HepG2 (cell line): ENCODE results near the gene ITGB5. TPM values are rescaled to one million over a fixed set of nuclear protein-coding genes. Genes with fewer than 3 reads are reported as not detected.

Experiments used
- ATAC-seq: fragments of 200-7000 bp; cut with Tn5 transposase; 3 replicates; pipeline ENCODE4 v1.9.1; 2020; ENCODE audit warnings: mild to moderate bottlenecking, moderate library complexity
- BruUV-seq: library from RNA; stranded (reverse); fragments of 400-500 nt; replicated peaks from 2 replicates; lab custom pipeline; 2021; lab: Mats Ljungman, UMichigan
- CTCF ChIA-PET: fragments of 300-600 bp; formaldehyde crosslinking; extraction: SDS; loops from one replicate; lab custom pipeline; 2021; ENCODE audit warnings: low total read pairs, inconsistent platforms, low intra/inter-chr PET ratio; lab: Yijun Ruan, JAX
- POLR2A ChIA-PET: fragments of 350-600 bp; sonication (Branson Sonifier 250); formaldehyde crosslinking; loops from one replicate; lab custom pipeline; 2020; ENCODE audit warnings: antibody characterized with exemption, inconsistent platforms; lab: Yijun Ruan, JAX
- DNase-seq: peaks from one replicate; pipeline ENCODE4 v3.0.0-alpha.2; 2015; ENCODE audit warnings: low spot score
- FAIRE-seq: peaks from 3 replicates; lab custom pipeline; 2011; peaks lifted over from hg19 to GRCh38; lab: Jason Lieb, UNC
- H2AFZ ChIP-seq: one replicate; pipeline ENCODE4 v1.6.1; 2011; ENCODE audit warnings: low read length, inconsistent platforms
- H3K27ac ChIP-seq: fragments of 300-600 bp; 3 replicates; pipeline ENCODE4 v1.8.0; 2011; ENCODE audit warnings: mixed run types, mild to moderate bottlenecking, mixed read lengths, low read length, inconsistent platforms; ENCODE audit not compliant: insufficient read depth; ENCODE audit errors: extremely low read length
- H3K27me3 ChIP-seq, 2 experiments: fragments of 200-600 bp in 1 of 2; 2 replicates in 1 of 2; 3 replicates in 1 of 2; pipeline versions ENCODE4 v1.6.0 to v1.8.0; 2011; ENCODE audit warnings: low read length in 2 of 2, mild to moderate bottlenecking in 2 of 2, moderate library complexity in 2 of 2, inconsistent platforms in 1 of 2; ENCODE audit not compliant: insufficient read depth in 2 of 2, control insufficient read depth in 1 of 2
- H3K36me3 ChIP-seq, 2 experiments: fragments of 200-600 bp in 1 of 2; replicated peaks in 1 of 2; 2 replicates in 1 of 2; 3 replicates in 1 of 2; pipeline versions ENCODE4 v1.5.1 to v1.8.0; 2011; ENCODE audit warnings: low read length in 2 of 2, inconsistent platforms in 1 of 2; ENCODE audit not compliant: insufficient read depth in 2 of 2, control insufficient read depth in 1 of 2
- H3K4me1 ChIP-seq: 2 replicates; pipeline ENCODE4 v1.5.1; 2012; ENCODE audit warnings: low read length, inconsistent platforms; ENCODE audit not compliant: insufficient read depth
- H3K4me2 ChIP-seq: 2 replicates; pipeline ENCODE4 v1.6.0; 2011; ENCODE audit warnings: low read depth, low read length, inconsistent platforms
- H3K4me3 ChIP-seq, 3 experiments: fragments of 200-600 bp in 1 of 3; sonication (generic), shearing (Covaris generic) in 1 of 3; replicated peaks in 1 of 3; 2 replicates each; pipeline ENCODE4 v1.5.1; 2011 to 2016; ENCODE audit warnings: low read length in 3 of 3, inconsistent platforms in 2 of 3, low read depth in 2 of 3, mild to moderate bottlenecking in 2 of 3, control low read depth in 1 of 3, mixed read lengths in 1 of 3; ENCODE audit not compliant: insufficient read depth in 1 of 3
- H3K79me2 ChIP-seq: one replicate; pipeline ENCODE4 v1.6.1; 2011; ENCODE audit warnings: low read length, inconsistent platforms; ENCODE audit not compliant: insufficient read depth
- H3K9ac ChIP-seq: 2 replicates; pipeline ENCODE4 v1.6.0; 2011; ENCODE audit warnings: mild to moderate bottlenecking, low read depth, low read length, inconsistent platforms; ENCODE audit not compliant: insufficient read depth
- H3K9me3 ChIP-seq: 2 replicates; pipeline ENCODE4 v1.5.1; 2012; ENCODE audit warnings: mild to moderate bottlenecking, low read length
- H4K20me1 ChIP-seq: 2 replicates; pipeline ENCODE4 v1.6.0; 2011; ENCODE audit warnings: inconsistent platforms, mild to moderate bottlenecking, low read length, moderate library complexity; ENCODE audit not compliant: insufficient read depth
- ELF4 ChIP-seq: sonication (generic); formaldehyde crosslinking; IDR thresholded peaks from 2 replicates; pipeline ENCODE4 v1.5.0; 2020; ENCODE audit warnings: missing genetic modification reagents, mild to moderate bottlenecking, moderate library complexity, borderline replicate concordance
- MXI1 ChIP-seq: IDR thresholded peaks from 3 replicates; pipeline ENCODE4 v1.6.1; 2012; ENCODE audit warnings: low read depth, low read length, inconsistent platforms, borderline replicate concordance
- NCOA5 ChIP-seq: sonication (generic); formaldehyde crosslinking; IDR thresholded peaks from 2 replicates; pipeline ENCODE4 v1.4.0; 2020; ENCODE audit warnings: missing genetic modification reagents
- NCOR1 ChIP-seq: fragments of 200-600 bp; sonication (generic); IDR thresholded peaks from 2 replicates; pipeline ENCODE4 v1.7.0; 2017; ENCODE audit warnings: antibody characterized with exemption, low read length, borderline replicate concordance
- SRY ChIP-seq: sonication (generic); formaldehyde crosslinking; IDR thresholded peaks from 2 replicates; pipeline ENCODE4 v1.8.0; 2022; ENCODE audit warnings: mild to moderate bottlenecking, missing genetic modification reagents
- ZBTB8A ChIP-seq: sonication (generic); formaldehyde crosslinking; IDR thresholded peaks from 2 replicates; pipeline ENCODE4 v1.4.0; 2020; ENCODE audit warnings: mild to moderate bottlenecking, low read depth, missing genetic modification reagents, borderline replicate concordance
- ZNF570 ChIP-seq: sonication (generic); formaldehyde crosslinking; IDR thresholded peaks from 2 replicates; pipeline ENCODE4 v1.4.0; 2020; ENCODE audit warnings: mild to moderate bottlenecking, missing genetic modification reagents, borderline replicate concordance
- WGBS: methylation state at CpG from one replicate; pipeline ENCODE4 v1.1.6; 2017; ENCODE audit warnings: low lambda C conversion rate; 5-methylcytosine and 5-hydroxymethylcytosine counted together
- in situ Hi-C: cut with HindIII; loops from 2 replicates; pipeline ENCODE4 v1.10.0; 2017; ENCODE audit warnings: low pct_unique_long_range_greater_than_20kb; ENCODE audit not compliant: extremely low pct_ligation_motif_present
- intact Hi-C: fragments of 100-400 bp; cut with micrococcal nuclease; formaldehyde crosslinking; loops from one replicate; pipeline ENCODE4 v1.10.0; 2022; ENCODE audit not compliant: unreplicated experiment
- polyA plus RNA-seq, 8 experiments: library from polyadenylated mRNA; depleted of rRNA in 3 of 8; stranded (reverse) in 7 of 8; unstranded in 1 of 8; fragments of >200 nt; fragmentation: Illumina TruSeq in 4 of 8; extraction: Trizol in 4 of 8; gene quantifications; 2 replicates each; pipeline versions ENCODE4 v1.2.1 to v1.2.3, GENCODE V29; 2011 to 2016; ENCODE audit warnings: low read depth in 4 of 8, missing spikeins in 1 of 8, mixed read lengths in 1 of 8; ENCODE audit not compliant: insufficient read depth in 1 of 8
- total RNA-seq, 5 experiments: library from RNA; depleted of rRNA; stranded (reverse); fragments of >200 nt; fragmentation: Illumina TruSeq; extraction: Trizol; gene quantifications; 2 replicates each; pipeline ENCODE4 v1.2.3, GENCODE V29; 2016; ENCODE audit warnings: low read depth in 1 of 5
- TF ChIP-seq, protein P1 (sequence below): sonication (generic); formaldehyde crosslinking; conservative IDR thresholded peaks from 2 replicates; pipeline ENCODE4 v1.4.0; 2020; ENCODE audit warnings: missing genetic modification reagents
- TF ChIP-seq, protein P2 (sequence below): sonication (generic); formaldehyde crosslinking; IDR thresholded peaks from 2 replicates; pipeline ENCODE4 v1.8.1; 2022; ENCODE audit warnings: mild to moderate bottlenecking, missing genetic modification reagents
- TF ChIP-seq, protein P3 (sequence below): sonication (generic); formaldehyde crosslinking; IDR thresholded peaks from 2 replicates; pipeline ENCODE4 v1.4.0; 2020; ENCODE audit warnings: missing genetic modification reagents, mild to moderate bottlenecking, borderline replicate concordance
- TF ChIP-seq, protein P4 (sequence below): sonication (generic); formaldehyde crosslinking; IDR thresholded peaks from 2 replicates; pipeline ENCODE4 v1.4.0; 2020; ENCODE audit warnings: missing genetic modification reagents, borderline replicate concordance
- TF ChIP-seq, protein P5 (sequence below): sonication (generic); formaldehyde crosslinking; conservative IDR thresholded peaks from 2 replicates; pipeline ENCODE4 v1.8.1; 2023; ENCODE audit warnings: missing genetic modification reagents

ITGB5 gene
- total and polyA plus RNA-seq, 2 of the 13 experiments (the other 11 are each of a cell fraction or from before 2014, with no cell fraction given), result 74.1 to 343 TPM

DNA sequence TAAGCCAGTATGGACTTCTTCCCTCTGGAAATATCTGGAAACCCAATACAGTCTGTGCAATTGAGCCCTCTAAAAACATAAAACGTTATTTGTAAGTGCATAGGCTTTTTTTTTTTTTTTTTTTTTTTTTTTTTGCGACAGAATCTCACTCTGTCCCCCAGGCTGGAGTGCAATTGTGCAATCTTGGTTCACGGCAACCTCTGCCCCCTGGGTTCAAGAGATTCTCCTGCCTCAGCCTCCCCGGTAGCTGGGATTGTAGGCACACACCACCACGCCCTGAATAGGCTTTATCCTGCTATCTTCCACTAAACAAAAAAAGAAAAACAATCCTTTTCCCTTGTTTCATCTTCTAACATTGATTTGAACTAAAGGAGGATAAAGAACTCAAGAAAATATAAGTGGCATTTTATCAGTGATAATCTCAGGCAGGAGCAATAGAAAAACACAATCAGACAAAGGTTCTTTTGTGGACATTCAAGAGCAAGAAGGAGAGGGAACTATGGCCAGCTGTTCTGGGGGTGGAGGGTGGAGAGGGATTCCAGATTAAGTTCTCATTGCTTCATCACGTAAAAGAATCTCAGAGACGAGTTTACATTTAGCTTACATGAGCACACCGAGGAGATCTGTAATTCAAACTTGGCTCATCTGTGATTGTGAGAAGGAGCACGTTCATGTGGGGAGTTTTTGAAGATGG is 68.6 kb downstream of the ITGB5 start:
- no peak for DNase-seq
- POLR2A ChIA-PET, result interaction anchor here (0.7 to 1.6 kb wide), 2 partner anchors 14 to 16 kb away, joined by 3 to 4 read pairs; no protein-coding TSS in a partner anchor
- H3K4me1 ChIP-seq, result peaks cover 58% of the 10 kb centered on the region
- TF ChIP-seq MXI1 (no peak), ELF4 (CRISPR knock-in tag) (no peak), SRY (CRISPR knock-in tag) (no peak), NCOR1 (peak; percentile 50; the same call in 1 of the 2 replicates), ZBTB8A (CRISPR knock-in tag) (no peak), NCOA5 (CRISPR knock-in tag) (no peak), ZNF570 (CRISPR knock-in tag) (no peak)
- TF ChIP-seq, protein P1, sequence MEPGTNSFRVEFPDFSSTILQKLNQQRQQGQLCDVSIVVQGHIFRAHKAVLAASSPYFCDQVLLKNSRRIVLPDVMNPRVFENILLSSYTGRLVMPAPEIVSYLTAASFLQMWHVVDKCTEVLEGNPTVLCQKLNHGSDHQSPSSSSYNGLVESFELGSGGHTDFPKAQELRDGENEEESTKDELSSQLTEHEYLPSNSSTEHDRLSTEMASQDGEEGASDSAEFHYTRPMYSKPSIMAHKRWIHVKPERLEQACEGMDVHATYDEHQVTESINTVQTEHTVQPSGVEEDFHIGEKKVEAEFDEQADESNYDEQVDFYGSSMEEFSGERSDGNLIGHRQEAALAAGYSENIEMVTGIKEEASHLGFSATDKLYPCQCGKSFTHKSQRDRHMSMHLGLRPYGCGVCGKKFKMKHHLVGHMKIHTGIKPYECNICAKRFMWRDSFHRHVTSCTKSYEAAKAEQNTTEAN (CRISPR knock-in tag), result no peak
- TF ChIP-seq, protein P2, sequence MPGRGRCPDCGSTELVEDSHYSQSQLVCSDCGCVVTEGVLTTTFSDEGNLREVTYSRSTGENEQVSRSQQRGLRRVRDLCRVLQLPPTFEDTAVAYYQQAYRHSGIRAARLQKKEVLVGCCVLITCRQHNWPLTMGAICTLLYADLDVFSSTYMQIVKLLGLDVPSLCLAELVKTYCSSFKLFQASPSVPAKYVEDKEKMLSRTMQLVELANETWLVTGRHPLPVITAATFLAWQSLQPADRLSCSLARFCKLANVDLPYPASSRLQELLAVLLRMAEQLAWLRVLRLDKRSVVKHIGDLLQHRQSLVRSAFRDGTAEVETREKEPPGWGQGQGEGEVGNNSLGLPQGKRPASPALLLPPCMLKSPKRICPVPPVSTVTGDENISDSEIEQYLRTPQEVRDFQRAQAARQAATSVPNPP (CRISPR knock-in tag), result no peak
- TF ChIP-seq, protein P3, sequence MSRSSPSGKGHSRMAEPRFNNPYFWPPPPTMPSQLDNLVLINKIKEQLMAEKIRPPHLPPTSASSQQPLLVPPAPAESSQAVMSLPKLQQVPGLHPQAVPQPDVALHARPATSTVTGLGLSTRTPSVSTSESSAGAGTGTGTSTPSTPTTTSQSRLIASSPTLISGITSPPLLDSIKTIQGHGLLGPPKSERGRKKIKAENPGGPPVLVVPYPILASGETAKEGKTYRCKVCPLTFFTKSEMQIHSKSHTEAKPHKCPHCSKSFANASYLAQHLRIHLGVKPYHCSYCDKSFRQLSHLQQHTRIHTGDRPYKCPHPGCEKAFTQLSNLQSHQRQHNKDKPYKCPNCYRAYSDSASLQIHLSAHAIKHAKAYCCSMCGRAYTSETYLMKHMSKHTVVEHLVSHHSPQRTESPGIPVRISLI (CRISPR knock-in tag), result peak; percentile 44; the same call in 1 of the 2 replicates
- TF ChIP-seq, protein P4, sequence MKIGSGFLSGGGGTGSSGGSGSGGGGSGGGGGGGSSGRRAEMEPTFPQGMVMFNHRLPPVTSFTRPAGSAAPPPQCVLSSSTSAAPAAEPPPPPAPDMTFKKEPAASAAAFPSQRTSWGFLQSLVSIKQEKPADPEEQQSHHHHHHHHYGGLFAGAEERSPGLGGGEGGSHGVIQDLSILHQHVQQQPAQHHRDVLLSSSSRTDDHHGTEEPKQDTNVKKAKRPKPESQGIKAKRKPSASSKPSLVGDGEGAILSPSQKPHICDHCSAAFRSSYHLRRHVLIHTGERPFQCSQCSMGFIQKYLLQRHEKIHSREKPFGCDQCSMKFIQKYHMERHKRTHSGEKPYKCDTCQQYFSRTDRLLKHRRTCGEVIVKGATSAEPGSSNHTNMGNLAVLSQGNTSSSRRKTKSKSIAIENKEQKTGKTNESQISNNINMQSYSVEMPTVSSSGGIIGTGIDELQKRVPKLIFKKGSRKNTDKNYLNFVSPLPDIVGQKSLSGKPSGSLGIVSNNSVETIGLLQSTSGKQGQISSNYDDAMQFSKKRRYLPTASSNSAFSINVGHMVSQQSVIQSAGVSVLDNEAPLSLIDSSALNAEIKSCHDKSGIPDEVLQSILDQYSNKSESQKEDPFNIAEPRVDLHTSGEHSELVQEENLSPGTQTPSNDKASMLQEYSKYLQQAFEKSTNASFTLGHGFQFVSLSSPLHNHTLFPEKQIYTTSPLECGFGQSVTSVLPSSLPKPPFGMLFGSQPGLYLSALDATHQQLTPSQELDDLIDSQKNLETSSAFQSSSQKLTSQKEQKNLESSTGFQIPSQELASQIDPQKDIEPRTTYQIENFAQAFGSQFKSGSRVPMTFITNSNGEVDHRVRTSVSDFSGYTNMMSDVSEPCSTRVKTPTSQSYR (CRISPR knock-in tag), result no peak
- TF ChIP-seq, protein P5, sequence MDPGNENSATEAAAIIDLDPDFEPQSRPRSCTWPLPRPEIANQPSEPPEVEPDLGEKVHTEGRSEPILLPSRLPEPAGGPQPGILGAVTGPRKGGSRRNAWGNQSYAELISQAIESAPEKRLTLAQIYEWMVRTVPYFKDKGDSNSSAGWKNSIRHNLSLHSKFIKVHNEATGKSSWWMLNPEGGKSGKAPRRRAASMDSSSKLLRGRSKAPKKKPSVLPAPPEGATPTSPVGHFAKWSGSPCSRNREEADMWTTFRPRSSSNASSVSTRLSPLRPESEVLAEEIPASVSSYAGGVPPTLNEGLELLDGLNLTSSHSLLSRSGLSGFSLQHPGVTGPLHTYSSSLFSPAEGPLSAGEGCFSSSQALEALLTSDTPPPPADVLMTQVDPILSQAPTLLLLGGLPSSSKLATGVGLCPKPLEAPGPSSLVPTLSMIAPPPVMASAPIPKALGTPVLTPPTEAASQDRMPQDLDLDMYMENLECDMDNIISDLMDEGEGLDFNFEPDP (CRISPR knock-in tag), result 0 out of 2 replicates have a peak, but pooled peaks have one; percentile 48

More for the DNA sequence above, 68.6 kb downstream of the ITGB5 start:
- H3K79me2 ChIP-seq, result no peaks in the 10 kb centered on the region
- FAIRE-seq (no peak), ATAC-seq (no peak)
- in situ Hi-C loops, result no loop called here
- CTCF ChIA-PET, result no interaction called here
- no peak overlapping the region for H2AFZ ChIP-seq
- 59% methylated on average over 9 of the region's 9 CpGs for WGBS
- no peak overlapping the region for H3K4me2 ChIP-seq
- no peak overlapping the region for H3K9ac ChIP-seq
- no peaks in the 10 kb centered on the region for H3K27me3 ChIP-seq
- no peaks in the 10 kb centered on the region for H4K20me1 ChIP-seq
- BruUV-seq, result no TSS peak
- peak overlapping the region; percentile 35 for H3K27ac ChIP-seq
- H3K4me3 ChIP-seq, result no peak overlapping the region
- peaks cover 32 to 72% of the 10 kb centered on the region in 2 experiments for H3K36me3 ChIP-seq
- no peaks in the 10 kb centered on the region for H3K9me3 ChIP-seq
- intact Hi-C loops, result no loop called here
